ENCODE measurements around the gene VWA1.

GRCh38 chr1:1401457-1402010, 34.0 kb upstream of the VWA1 start:
- TF ChIP-seq CTCF (conservative IDR thresholded peaks at IDR 0.05; ENCODE audit: low read depth in 2 of 2): no peak
- no peak for TF ChIP-seq EZH2 (IDR thresholded peaks at IDR 0.05; ENCODE audit: low read depth, unreplicated experiment)
- TF ChIP-seq POLR2AphosphoS5 (IDR thresholded peaks at IDR 0.05; ENCODE audit: low read depth): no peak; the same call in 1 of the 2 replicates
- no peak for TF ChIP-seq EZH2phosphoT487 (IDR thresholded peaks at IDR 0.05; ENCODE audit: unreplicated experiment)
- TF ChIP-seq REST (IDR thresholded peaks at IDR 0.05; ENCODE audit: unreplicated experiment): no peak
- no peak for TF ChIP-seq CREB1 (CRISPR knock-in tag; IDR thresholded peaks at IDR 0.05; ENCODE audit: low read depth)
